Epithelial cell of esophagus (primary cell): Measurements from ENCODE around the gene FOXP4.

Experiments used
- DNase-seq: peaks from one replicate; pipeline ENCODE4 v3.0.0; 2010; ENCODE audit warnings: low read depth
- H3K4me3 ChIP-seq: 2 replicates; pipeline ENCODE4 v1.5.1; 2011; ENCODE audit warnings: mild to moderate bottlenecking, low read length, control low read depth
- TF ChIP-seq, protein P1 (sequence below): IDR thresholded peaks from 2 replicates; pipeline ENCODE4 v1.5.1; 2011; ENCODE audit warnings: low read depth, mild to moderate bottlenecking, low read length, control low read depth, inconsistent platforms; ENCODE audit not compliant: insufficient read depth; ENCODE audit errors: missing control alignments

FOXP4 gene

DNA sequence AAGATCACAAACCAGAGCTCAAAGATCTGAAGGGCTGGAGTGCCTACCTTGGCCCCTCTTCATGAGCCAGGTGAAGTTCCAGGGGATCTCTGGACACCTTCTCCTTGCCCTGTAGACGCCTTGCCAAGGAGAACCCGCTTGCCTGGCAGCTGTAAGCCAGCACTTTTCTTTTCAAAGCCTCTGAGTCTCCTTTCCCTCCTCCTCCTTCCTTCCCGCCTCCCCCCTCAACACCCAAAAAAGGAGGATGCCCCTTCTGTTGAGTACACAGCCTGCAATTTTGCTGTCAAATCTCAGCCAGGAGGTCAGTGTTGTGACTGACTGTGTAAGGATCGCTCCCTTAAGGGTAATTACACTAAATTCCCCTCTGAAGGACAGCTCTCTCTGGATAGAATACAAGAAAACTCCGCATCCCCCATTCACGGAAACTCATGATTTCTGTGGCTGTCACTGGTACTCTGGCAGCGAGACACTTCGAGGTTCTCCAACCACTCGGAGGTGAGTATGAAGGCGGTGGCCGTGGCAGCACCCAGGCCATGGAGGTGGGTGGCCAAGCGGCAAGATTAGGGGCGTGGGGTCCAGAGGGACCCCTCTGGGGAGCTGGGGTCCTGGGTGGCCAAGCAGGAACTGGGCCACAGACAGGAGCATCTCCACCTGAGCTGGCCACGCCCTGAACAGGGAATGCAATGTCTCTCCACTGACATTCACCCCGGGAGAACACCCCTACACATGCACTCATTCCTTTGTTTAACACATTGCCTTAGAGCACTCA is 23.2 kb upstream of the FOXP4 start:
- DNase-seq = no peak
- TF ChIP-seq, protein P1, sequence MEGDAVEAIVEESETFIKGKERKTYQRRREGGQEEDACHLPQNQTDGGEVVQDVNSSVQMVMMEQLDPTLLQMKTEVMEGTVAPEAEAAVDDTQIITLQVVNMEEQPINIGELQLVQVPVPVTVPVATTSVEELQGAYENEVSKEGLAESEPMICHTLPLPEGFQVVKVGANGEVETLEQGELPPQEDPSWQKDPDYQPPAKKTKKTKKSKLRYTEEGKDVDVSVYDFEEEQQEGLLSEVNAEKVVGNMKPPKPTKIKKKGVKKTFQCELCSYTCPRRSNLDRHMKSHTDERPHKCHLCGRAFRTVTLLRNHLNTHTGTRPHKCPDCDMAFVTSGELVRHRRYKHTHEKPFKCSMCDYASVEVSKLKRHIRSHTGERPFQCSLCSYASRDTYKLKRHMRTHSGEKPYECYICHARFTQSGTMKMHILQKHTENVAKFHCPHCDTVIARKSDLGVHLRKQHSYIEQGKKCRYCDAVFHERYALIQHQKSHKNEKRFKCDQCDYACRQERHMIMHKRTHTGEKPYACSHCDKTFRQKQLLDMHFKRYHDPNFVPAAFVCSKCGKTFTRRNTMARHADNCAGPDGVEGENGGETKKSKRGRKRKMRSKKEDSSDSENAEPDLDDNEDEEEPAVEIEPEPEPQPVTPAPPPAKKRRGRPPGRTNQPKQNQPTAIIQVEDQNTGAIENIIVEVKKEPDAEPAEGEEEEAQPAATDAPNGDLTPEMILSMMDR = no peak
- H3K4me3 ChIP-seq = no peak overlapping the region

DNA sequence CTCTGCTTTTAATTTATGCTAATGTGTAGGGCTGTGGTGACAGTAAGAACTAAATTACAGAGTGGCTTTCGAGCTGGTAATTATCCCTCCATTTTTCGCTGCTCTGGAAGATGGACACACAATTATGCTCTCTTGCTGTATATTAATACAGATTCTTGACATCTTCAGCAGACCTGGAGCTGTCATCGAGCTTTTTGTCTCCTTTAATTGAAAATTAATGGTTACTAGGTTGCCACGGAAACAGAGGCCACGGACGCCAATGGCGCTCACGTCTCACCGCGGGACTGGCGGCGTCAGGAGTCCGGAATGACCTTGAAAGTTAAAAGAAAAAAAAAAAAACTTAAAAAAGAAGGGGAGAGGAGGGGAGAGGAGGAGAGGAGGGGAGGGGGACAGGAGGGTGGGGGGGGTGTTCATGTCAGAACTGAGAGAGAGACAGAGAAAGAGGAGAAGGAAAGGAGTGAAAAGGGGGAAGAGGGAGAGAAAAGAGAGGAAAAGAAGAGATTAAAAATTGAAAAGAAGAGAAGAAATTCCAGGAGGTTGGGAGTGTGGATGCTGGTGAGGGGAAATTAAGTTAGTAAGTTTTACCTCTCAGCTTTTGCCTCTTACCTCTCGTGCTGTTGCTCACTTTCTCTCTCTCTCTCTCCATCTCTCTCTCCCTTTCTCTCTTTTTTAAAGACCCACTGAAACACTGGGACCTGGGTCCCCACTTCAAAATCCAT is 22.1 kb upstream of the FOXP4 start:
- no peak for DNase-seq
- TF ChIP-seq, protein P1 = no peak
- H3K4me3 ChIP-seq = no peak overlapping the region

DNA sequence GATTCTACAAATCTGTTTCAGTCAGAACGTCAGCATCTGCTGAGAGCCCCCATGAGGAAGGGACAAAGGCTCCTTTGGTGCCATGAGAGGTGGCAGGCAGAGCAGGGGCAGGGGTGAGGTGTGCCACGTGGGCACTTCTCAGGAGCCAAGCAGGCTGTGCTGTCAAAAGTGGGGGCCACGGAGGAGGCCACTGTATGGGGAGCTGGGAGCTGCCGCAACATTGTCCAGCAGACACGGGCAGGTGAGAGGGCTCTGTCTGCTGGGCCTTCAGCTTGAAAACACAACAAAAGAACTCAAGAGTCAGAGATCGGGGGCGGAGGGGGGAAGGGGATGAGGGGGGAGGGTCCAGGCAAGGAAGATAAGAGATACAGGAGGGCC is 21.6 kb upstream of the FOXP4 start:
- TF ChIP-seq, protein P1 = no peak
- DNase-seq = no peak
- H3K4me3 ChIP-seq = no peak overlapping the region

DNA sequence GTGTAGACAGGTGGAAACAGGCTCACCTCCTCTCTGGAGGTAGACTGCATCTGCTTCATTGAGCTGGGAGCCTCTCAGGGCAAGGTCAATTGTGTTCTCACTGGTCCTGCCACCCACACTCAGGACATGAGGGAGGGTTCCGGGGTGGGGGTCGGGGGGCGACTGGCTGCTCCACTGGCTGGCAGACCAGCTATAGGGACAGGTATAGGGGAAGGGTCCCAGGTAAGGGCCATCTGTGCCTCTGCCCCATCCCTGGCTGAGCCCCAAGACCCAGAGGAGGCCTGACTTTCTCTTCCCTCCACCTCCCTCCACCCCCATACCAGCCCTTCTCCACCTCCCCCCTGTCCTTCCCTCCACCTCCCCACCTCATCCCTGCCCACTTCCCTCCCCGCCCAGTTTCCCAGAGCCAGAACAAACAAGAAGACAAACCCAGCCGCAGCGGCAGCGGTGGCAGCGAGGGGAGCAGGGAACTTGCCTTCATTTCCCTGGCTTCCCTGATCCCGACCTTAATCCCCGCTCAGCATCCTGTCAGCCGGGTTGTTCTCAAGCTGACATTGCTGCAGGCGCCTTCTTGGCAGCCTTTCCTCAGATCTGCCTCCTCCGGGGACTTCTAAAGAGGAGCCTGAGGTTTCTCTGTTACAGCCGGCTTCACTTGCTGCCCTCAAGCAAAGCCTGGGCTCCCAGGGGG is 18.3 kb upstream of the FOXP4 start:
- TF ChIP-seq, protein P1 = no peak
- H3K4me3 ChIP-seq = no peak overlapping the region
- DNase-seq = no peak

DNA sequence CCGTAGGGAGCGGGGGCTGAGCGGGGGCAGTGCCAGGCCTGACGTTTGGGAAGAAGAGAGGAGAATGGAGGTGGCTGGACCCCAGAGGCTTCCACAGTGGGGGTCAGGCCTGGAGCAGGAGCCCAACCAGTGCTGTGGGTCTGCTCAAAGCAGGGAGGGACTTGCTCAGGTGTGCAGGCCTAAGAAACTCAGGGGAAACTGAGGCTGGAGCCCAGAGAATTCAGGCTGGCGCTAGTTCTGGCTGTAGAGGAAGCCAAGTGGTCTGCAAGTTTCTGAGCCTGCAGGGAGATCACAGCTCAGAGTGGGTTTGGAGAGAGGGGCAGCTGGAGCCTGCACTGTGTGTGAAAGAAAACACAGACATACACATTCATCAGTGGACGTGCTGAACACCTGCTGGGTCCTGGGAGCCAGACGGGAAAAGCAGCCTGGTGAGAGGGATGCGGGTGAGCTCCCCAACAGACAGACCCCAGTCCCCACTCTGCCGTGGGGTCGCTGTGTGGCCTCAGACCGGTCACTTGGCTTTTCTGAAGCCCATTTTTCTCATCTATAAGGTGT is 17.7 kb upstream of the FOXP4 start:
- H3K4me3 ChIP-seq = no peak overlapping the region
- TF ChIP-seq, protein P1 = no peak
- no peak for DNase-seq

DNA sequence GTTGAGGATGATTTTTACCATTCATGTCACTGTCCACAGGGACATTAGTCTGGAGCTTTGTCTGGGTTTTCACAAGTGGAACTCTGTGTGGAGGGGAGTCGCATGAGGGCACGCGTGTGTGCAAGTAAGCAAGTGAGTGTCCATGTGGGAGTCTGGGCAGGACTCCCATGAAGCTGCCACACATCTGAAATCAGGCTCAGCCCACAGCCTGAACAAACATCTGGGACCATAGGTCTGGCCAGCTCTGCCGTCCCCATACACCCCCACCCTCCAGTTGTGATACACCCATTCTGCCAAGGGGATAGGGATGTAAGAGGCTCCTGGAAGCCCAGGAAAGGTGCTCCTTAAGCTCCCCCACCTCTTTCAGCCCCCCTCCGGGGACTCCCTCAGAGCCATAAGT is 17.1 kb upstream of the FOXP4 start:
- DNase-seq = no peak
- H3K4me3 ChIP-seq = no peak overlapping the region
- TF ChIP-seq, protein P1 = no peak
